GM23338 (cell line): ENCODE data around the gene KCNH5. TPM values are rescaled to one million over a fixed set of nuclear protein-coding genes. Genes with fewer than 3 reads are reported as not detected.

Source experiments
- ATAC-seq: fragments of 200-7000 bp; cut with Tn5 transposase; 3 replicates; pipeline ENCODE4 v1.9.1; 2020
- DNase-seq: peaks from one replicate; pipeline ENCODE4 v3.0.0-alpha.2; 2015; ENCODE audit warnings: low spot score
- H2AFZ ChIP-seq: fragments of 200-600 bp; sonication (generic); 2 replicates; pipeline ENCODE4 v1.8.0; 2016; ENCODE audit warnings: antibody characterized with exemption, mild to moderate bottlenecking, moderate library complexity
- H3F3A ChIP-seq: fragments of 200-600 bp; sonication (generic); replicated peaks from 2 replicates; pipeline ENCODE4 v1.8.0; 2017; ENCODE audit warnings: antibody characterized with exemption, mixed run types, low read depth
- H3K27ac ChIP-seq: fragments of 200-600 bp; sonication (generic); 2 replicates; pipeline ENCODE4 v1.6.1; 2016; ENCODE audit warnings: low read depth
- H3K27me3 ChIP-seq: fragments of 200-600 bp; sonication (generic); 2 replicates; pipeline ENCODE4 v1.8.0; 2016; ENCODE audit warnings: mild to moderate bottlenecking, mixed run types, moderate library complexity; ENCODE audit not compliant: insufficient read depth
- H3K36me3 ChIP-seq: fragments of 200-600 bp; sonication (generic); 2 replicates; pipeline ENCODE4 v1.8.0; 2016; ENCODE audit warnings: mild to moderate bottlenecking; ENCODE audit not compliant: insufficient read depth
- H3K4me1 ChIP-seq: fragments of 200-600 bp; sonication (generic); 2 replicates; pipeline ENCODE4 v1.8.0; 2016; ENCODE audit warnings: mild to moderate bottlenecking, moderate library complexity; ENCODE audit not compliant: insufficient read depth
- H3K4me2 ChIP-seq: fragments of 200-600 bp; sonication (generic); 2 replicates; pipeline ENCODE4 v1.7.1; 2017; ENCODE audit warnings: mixed run types
- H3K4me3 ChIP-seq: fragments of 200-600 bp; sonication (generic); 2 replicates; pipeline ENCODE4 v1.6.1; 2016; ENCODE audit warnings: mixed run types
- H3K79me2 ChIP-seq: fragments of 200-600 bp; sonication (generic); replicated peaks from 2 replicates; pipeline ENCODE4 v1.8.0; 2017; ENCODE audit warnings: mild to moderate bottlenecking; ENCODE audit not compliant: insufficient read depth
- H3K9me2 ChIP-seq: fragments of 200-600 bp; sonication (generic); 2 replicates; pipeline ENCODE4 v1.8.0; 2017; ENCODE audit not compliant: insufficient read depth
- H4K20me1 ChIP-seq: fragments of 200-600 bp; sonication (generic); replicated peaks from 2 replicates; pipeline ENCODE4 v1.8.0; 2017; ENCODE audit warnings: mild to moderate bottlenecking; ENCODE audit not compliant: insufficient read depth
- H3K27ac Mint-ChIP-seq: 2 replicates; pipeline ENCODE4 v1.8.0; 2020; ENCODE audit warnings: inconsistent platforms, mild to moderate bottlenecking, moderate library complexity, mixed read lengths
- H3K27me3 Mint-ChIP-seq: 3 replicates; pipeline ENCODE4 v1.8.0; 2022; ENCODE audit warnings: low read depth, mild to moderate bottlenecking, moderate library complexity, mixed read lengths, inconsistent platforms; ENCODE audit not compliant: insufficient read depth, poor library complexity
- H3K36me3 Mint-ChIP-seq: 3 replicates; pipeline ENCODE4 v1.8.0; 2021; ENCODE audit warnings: low read depth, mild to moderate bottlenecking, inconsistent platforms, moderate library complexity, mixed read lengths
- H3K4me1 Mint-ChIP-seq: 3 replicates; pipeline ENCODE4 v1.8.0; 2020; ENCODE audit warnings: mild to moderate bottlenecking, inconsistent platforms, mixed read lengths
- H3K4me3 Mint-ChIP-seq: 3 replicates; pipeline ENCODE4 v1.8.0; 2021; ENCODE audit warnings: moderate library complexity, mild to moderate bottlenecking, inconsistent platforms, mixed read lengths
- H3K9me3 Mint-ChIP-seq: 3 replicates; pipeline ENCODE4 v1.8.0; 2020; ENCODE audit warnings: moderate library complexity, mild to moderate bottlenecking, inconsistent platforms, mixed read lengths
- CREB1 ChIP-seq: fragments of 250-450 bp; sonication (Bioruptor Pico); IDR thresholded peaks from 2 replicates; pipeline ENCODE4 v1.5.0; 2020; ENCODE audit warnings: low read depth, mild to moderate bottlenecking, moderate library complexity
- CTCF ChIP-seq, 2 experiments: fragments of 200-600 bp in 1 of 2; sonication (generic) in 1 of 2; conservative IDR thresholded peaks; 2 replicates each; pipeline versions ENCODE4 v1.5.1 to v1.6.1; 2016 to 2017; ENCODE audit warnings: antibody characterized with exemption in 2 of 2, low read depth in 2 of 2, mild to moderate bottlenecking in 2 of 2, moderate library complexity in 1 of 2
- ETS1 ChIP-seq: IDR thresholded peaks from 2 replicates; pipeline ENCODE4 v1.6.1; 2016; ENCODE audit warnings: antibody characterized with exemption
- EZH2 ChIP-seq: fragments of 200-600 bp; sonication (generic); IDR thresholded peaks from one replicate; pipeline ENCODE4 v1.8.0; 2017; ENCODE audit warnings: antibody characterized with exemption, mild to moderate bottlenecking, low read depth; ENCODE audit not compliant: unreplicated experiment
- EZH2phosphoT487 ChIP-seq: fragments of 200-600 bp; sonication (generic); IDR thresholded peaks from one replicate; pipeline ENCODE4 v1.8.1; 2018; ENCODE audit warnings: antibody characterized with exemption; ENCODE audit not compliant: unreplicated experiment
- JUNB ChIP-seq: IDR thresholded peaks from one replicate; pipeline ENCODE4 v1.6.1; 2016; ENCODE audit warnings: antibody characterized with exemption; ENCODE audit not compliant: unreplicated experiment
- NANOG ChIP-seq: IDR thresholded peaks from 2 replicates; pipeline ENCODE4 v1.6.1; 2016; ENCODE audit warnings: antibody characterized with exemption, borderline replicate concordance
- POLR2AphosphoS5 ChIP-seq: IDR thresholded peaks from 2 replicates; pipeline ENCODE4 v1.6.1; 2016; ENCODE audit warnings: antibody characterized with exemption, low read depth
- REST ChIP-seq: IDR thresholded peaks from one replicate; pipeline ENCODE4 v1.6.1; 2018; ENCODE audit warnings: antibody characterized with exemption; ENCODE audit not compliant: unreplicated experiment
- STAT1 ChIP-seq: IDR thresholded peaks from one replicate; pipeline ENCODE4 v1.6.1; 2016; ENCODE audit warnings: antibody characterized with exemption; ENCODE audit not compliant: unreplicated experiment
- ZNF114 ChIP-seq: fragments of 250-450 bp; sonication (Bioruptor Pico); IDR thresholded peaks from 2 replicates; pipeline ENCODE4 v1.5.0; 2020; ENCODE audit warnings: mild to moderate bottlenecking, moderate library complexity
- ZNF331 ChIP-seq: fragments of 250-450 bp; sonication (Bioruptor Pico); IDR thresholded peaks from 2 replicates; pipeline ENCODE4 v1.5.0; 2020; ENCODE audit warnings: low read depth, mild to moderate bottlenecking, moderate library complexity
- ZNF462 ChIP-seq: fragments of 250-450 bp; sonication (Bioruptor Pico); IDR thresholded peaks from 2 replicates; pipeline ENCODE4 v1.5.0; 2020; ENCODE audit warnings: mild to moderate bottlenecking, moderate library complexity
- polyA plus RNA-seq: library from polyadenylated mRNA; unstranded; fragments of >200 nt; fragmentation: Nextera tagmentation; extraction: Ambion mirVana; gene quantifications from 2 replicates; pipeline ENCODE4 v1.2.1, GENCODE V29; 2016
- total RNA-seq: library from RNA; depleted of rRNA; stranded (reverse); fragments of >200 nt; shearing (Covaris generic); gene quantifications from 2 replicates; pipeline ENCODE4 v1.2.3, GENCODE V29; 2014

Gene KCNH5
- total and polyA plus RNA-seq, 2 experiments from 2014 or later, result 0.71 to 0.83 TPM

GRCh38 chr14:63050694-63051093, 5.4 kb upstream of the KCNH5 start:
- Histone ChIP-seq H4K20me1 (no peaks in the 10 kb centered on the region), H3K4me3 (no peak overlapping the region), H3K27me3 (peaks cover 38% of the 10 kb centered on the region), H3K9me2 (no peaks in the 10 kb centered on the region), H3K4me1 (peaks cover 17% of the 10 kb centered on the region), H2AFZ (no peak overlapping the region), H3K4me2 (no peak overlapping the region), H3K27ac (no peak overlapping the region), H3K79me2 (no peaks in the 10 kb centered on the region), H3F3A (no peaks in the 10 kb centered on the region), H3K36me3 (no peaks in the 10 kb centered on the region)
- no peak overlapping the region for H3K4me3 Mint-ChIP-seq
- ATAC-seq, result no peak
- H3K9me3 Mint-ChIP-seq, result no peaks in the 10 kb centered on the region
- no peak overlapping the region for H3K27ac Mint-ChIP-seq
- H3K4me1 Mint-ChIP-seq, result peaks cover 25% of the 10 kb centered on the region
- no peak for TF ChIP-seq ZNF462 (CRISPR knock-in tag)
- TF ChIP-seq POLR2AphosphoS5, result no peak
- no peak for TF ChIP-seq ETS1
- TF ChIP-seq ZNF331, result no peak
- no peak for TF ChIP-seq STAT1
- TF ChIP-seq CTCF (conservative IDR thresholded peaks at IDR 0.05; ENCODE audit: low read depth in 2 of 2), result no peak
- no peak for TF ChIP-seq JUNB
- TF ChIP-seq ZNF114 (CRISPR knock-in tag), result no peak
- TF ChIP-seq CREB1 (CRISPR knock-in tag), result no peak
- TF ChIP-seq NANOG, result no peak
- no peak for TF ChIP-seq EZH2phosphoT487
- TF ChIP-seq REST, result no peak
- no peak for TF ChIP-seq EZH2
- peaks cover 14% of the 10 kb centered on the region for H3K27me3 Mint-ChIP-seq
- no peaks in the 10 kb centered on the region; the same call in 2 of the 3 replicates for H3K36me3 Mint-ChIP-seq
- no peak for DNase-seq
